ENCODE measurements around the gene RASGRF2.

DNA sequence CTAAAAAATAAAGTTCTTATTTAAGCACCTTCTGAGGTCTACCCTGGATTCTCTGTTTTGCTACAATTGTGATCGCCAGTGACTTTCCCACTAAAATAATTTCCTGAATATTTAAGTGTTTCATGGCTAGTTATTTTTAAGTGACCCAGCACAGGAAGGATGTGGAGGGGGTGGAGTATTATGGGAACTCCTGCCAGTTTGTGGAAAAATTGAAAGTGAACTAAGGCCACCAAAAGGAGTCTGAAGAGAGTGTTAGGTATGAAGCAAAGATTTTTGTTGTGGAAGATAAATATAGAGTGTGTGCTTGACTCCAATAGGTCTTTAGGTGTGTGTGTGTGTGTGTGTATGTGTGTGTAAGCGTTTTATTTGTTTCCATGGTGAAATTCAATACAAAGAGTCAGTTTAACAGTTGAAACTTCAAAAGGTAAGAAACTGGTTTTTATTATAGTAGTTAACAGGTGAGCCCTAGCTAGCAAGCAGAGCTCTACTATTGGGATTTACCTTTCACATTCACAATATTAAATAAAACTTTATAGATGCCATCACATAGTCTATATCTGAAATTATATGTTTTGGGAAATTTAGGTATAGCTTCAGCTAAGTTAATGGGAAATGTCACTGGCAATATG, 25.6 kb downstream of the RASGRF2 start:
- TF ChIP-seq POLR2A (IDR thresholded peaks at IDR 0.05) = no peak
- TF ChIP-seq, protein P1, sequence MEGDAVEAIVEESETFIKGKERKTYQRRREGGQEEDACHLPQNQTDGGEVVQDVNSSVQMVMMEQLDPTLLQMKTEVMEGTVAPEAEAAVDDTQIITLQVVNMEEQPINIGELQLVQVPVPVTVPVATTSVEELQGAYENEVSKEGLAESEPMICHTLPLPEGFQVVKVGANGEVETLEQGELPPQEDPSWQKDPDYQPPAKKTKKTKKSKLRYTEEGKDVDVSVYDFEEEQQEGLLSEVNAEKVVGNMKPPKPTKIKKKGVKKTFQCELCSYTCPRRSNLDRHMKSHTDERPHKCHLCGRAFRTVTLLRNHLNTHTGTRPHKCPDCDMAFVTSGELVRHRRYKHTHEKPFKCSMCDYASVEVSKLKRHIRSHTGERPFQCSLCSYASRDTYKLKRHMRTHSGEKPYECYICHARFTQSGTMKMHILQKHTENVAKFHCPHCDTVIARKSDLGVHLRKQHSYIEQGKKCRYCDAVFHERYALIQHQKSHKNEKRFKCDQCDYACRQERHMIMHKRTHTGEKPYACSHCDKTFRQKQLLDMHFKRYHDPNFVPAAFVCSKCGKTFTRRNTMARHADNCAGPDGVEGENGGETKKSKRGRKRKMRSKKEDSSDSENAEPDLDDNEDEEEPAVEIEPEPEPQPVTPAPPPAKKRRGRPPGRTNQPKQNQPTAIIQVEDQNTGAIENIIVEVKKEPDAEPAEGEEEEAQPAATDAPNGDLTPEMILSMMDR (IDR thresholded peaks at IDR 0.05) = no peak

All from uterus (tissue), 2 donors.